HL-60 (cell line): ENCODE results near the gene NRP2.

ENCODE experiments used
- DNase-seq, 2 experiments: peaks; one replicate each; pipeline ENCODE4 v3.0.0-alpha.2; 2010 to 2020; ENCODE audit warnings: low read depth in 1 of 2, low spot score in 1 of 2
- H3K27ac ChIP-seq: fragments of 250-450 bp; sonication (Bioruptor Pico); replicated peaks from 2 replicates; pipeline ENCODE4 v1.5.1; 2020; ENCODE audit warnings: mild to moderate bottlenecking, moderate library complexity
- H3K27me3 ChIP-seq: fragments of 250-450 bp; sonication (Bioruptor Pico); 2 replicates; pipeline ENCODE4 v1.5.1; 2021; ENCODE audit warnings: mild to moderate bottlenecking, moderate library complexity; ENCODE audit not compliant: insufficient read depth, poor library complexity, severe bottlenecking
- H3K4me3 ChIP-seq: replicated peaks from 2 replicates; pipeline ENCODE4 v1.5.1; 2011; ENCODE audit warnings: mild to moderate bottlenecking, control low read depth, low read length; ENCODE audit not compliant: insufficient read depth
- CTCF ChIP-seq: IDR thresholded peaks from one replicate; pipeline ENCODE4 v1.5.1; 2011; ENCODE audit warnings: low read length, control low read depth, inconsistent platforms; ENCODE audit not compliant: insufficient read depth
- GABPA ChIP-seq: IDR thresholded peaks from 2 replicates; pipeline ENCODE4 v1.6.1; 2012; ENCODE audit warnings: low read depth
- POLR2AphosphoS5 ChIP-seq: IDR thresholded peaks from 2 replicates; pipeline ENCODE4 v1.6.1; 2012; ENCODE audit warnings: low read depth
- REST ChIP-seq: IDR thresholded peaks from 2 replicates; pipeline ENCODE4 v1.6.1; 2012; ENCODE audit warnings: low read depth; ENCODE audit not compliant: insufficient replicate concordance
- SPI1 ChIP-seq: IDR thresholded peaks from 2 replicates; pipeline ENCODE4 v1.6.1; 2012; ENCODE audit warnings: low read depth, mild to moderate bottlenecking, borderline replicate concordance

NRP2 gene

GRCh38 chr2:205730701-205731582 lies 48.6 kb downstream of the NRP2 start:
- no peak for DNase-seq
- Histone ChIP-seq H3K27ac (no peak overlapping the region), H3K27me3 (no peaks in the 10 kb centered on the region), H3K4me3 (no peak overlapping the region)
- no peak for TF ChIP-seq SPI1
- TF ChIP-seq POLR2AphosphoS5 = no peak
- TF ChIP-seq GABPA = no peak
- TF ChIP-seq CTCF = no peak
- no peak for TF ChIP-seq REST

- TF ChIP-seq POLR2AphosphoS5 (no peak), GABPA (no peak), REST (no peak), SPI1 (no peak), CTCF (no peak)
- no peak overlapping the region for H3K27ac ChIP-seq
- no peak for DNase-seq
- H3K27me3 ChIP-seq = no peaks in the 10 kb centered on the region
- H3K4me3 ChIP-seq = no peak overlapping the region
These were observed 49.3 kb downstream of the NRP2 start for GRCh38 chr2:205731583-205731981.

- no peak overlapping the region for H3K27ac ChIP-seq
- H3K27me3 ChIP-seq = no peaks in the 10 kb centered on the region
- no peak for DNase-seq
- TF ChIP-seq POLR2AphosphoS5 (no peak), REST (no peak), SPI1 (no peak), CTCF (no peak), GABPA (no peak)
- H3K4me3 ChIP-seq = no peak overlapping the region
These were observed 50.0 kb downstream of the NRP2 start for GRCh38 chr2:205732314-205732713.
